Thyroid gland (tissue), 4 donors: Measurements from ENCODE around the gene LRRC4C. TPM values are rescaled to one million over a fixed set of nuclear protein-coding genes. Genes with fewer than 3 reads are reported as not detected.

Experiments
- DNase-seq, 2 donors: peaks; one replicate each; pipeline ENCODE4 v3.0.0-alpha.2; 2019
- H3K27ac ChIP-seq, 3 donors: fragments of 200-600 bp; sonication (generic); 1 replicate in 2 of 3; 2 replicates in 1 of 3; pipeline ENCODE4 v1.5.1; 2016 to 2019; ENCODE audit warnings: mild to moderate bottlenecking in 1 of 3, moderate library complexity in 1 of 3
- H3K27me3 ChIP-seq: fragments of 200-600 bp; sonication (generic); one replicate; pipeline ENCODE4 v1.5.1; 2019
- H3K36me3 ChIP-seq, 2 donors: fragments of 200-600 bp; sonication (generic); one replicate each; pipeline ENCODE4 v1.5.1; 2016 to 2019
- H3K4me1 ChIP-seq, 2 donors: fragments of 200-600 bp; sonication (generic); one replicate each; pipeline ENCODE4 v1.5.1; 2017 to 2019
- H3K4me3 ChIP-seq, 3 donors: fragments of 200-600 bp; sonication (generic); replicated peaks in 1 of 3; 1 replicate in 2 of 3; 2 replicates in 1 of 3; pipeline ENCODE4 v1.5.1; 2016; ENCODE audit warnings: mild to moderate bottlenecking in 1 of 3
- H3K9me3 ChIP-seq: fragments of 200-600 bp; sonication (generic); one replicate; pipeline ENCODE4 v1.5.1; 2017
- POLR2A ChIP-seq, 2 donors: fragments of 450-650 bp; IDR thresholded peaks; one replicate each; pipeline ENCODE4 v1.6.1; 2017; ENCODE audit warnings: antibody characterized with exemption in 2 of 2, mild to moderate bottlenecking in 2 of 2, moderate library complexity in 1 of 2
- WGBS, 2 donors: methylation state at CpG; one replicate each; pipeline ENCODE4 v1.1.5; 2017; 5-methylcytosine and 5-hydroxymethylcytosine counted together
- intact Hi-C: fragments of 100-400 bp; cut with DNase I; formaldehyde crosslinking; loops from one replicate; pipeline ENCODE4 v1.15.1; 2023
- total RNA-seq, 4 donors: library from RNA; depleted of rRNA; stranded (reverse); fragments of >200 nt; gene quantifications; one replicate each; pipeline ENCODE4 v1.2.3, GENCODE V29; 2016
- TF ChIP-seq, protein P1 (sequence below), 6 experiments: fragments of 200-600 bp in 3 of 6; fragments of 450-650 bp in 3 of 6; sonication (generic) in 3 of 6; IDR thresholded peaks; one replicate each; pipeline ENCODE4 v1.5.1; 2016 to 2019; ENCODE audit warnings: antibody characterized with exemption in 6 of 6, mild to moderate bottlenecking in 2 of 6, inconsistent platforms in 1 of 6, moderate library complexity in 1 of 6

The LRRC4C gene
- total RNA-seq, 4 donors from 2014 or later, result 4.6 to 13.9 (median 7.8) TPM

DNA sequence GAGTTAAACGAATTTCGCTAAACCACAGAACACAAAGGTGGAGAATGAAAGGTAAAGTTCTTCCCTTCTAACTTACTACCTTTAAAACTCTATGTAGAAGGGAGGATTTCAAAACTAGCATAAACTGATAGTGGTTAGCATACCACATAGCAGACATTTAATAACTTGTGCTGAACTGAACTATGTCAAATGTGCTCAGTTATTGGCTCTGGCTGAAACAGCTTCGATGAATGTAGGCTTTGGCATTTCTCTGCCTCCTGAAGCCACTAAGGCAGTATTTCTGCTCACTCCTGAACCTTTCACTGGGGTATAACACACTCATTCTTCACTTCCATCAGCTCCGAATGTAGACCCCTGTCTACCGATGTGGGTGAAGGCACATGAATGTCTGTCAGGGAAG, 1188.1 kb downstream of the LRRC4C start:
- WGBS, 2 donors, result 92 to 97% methylated on average over 5 of the region's 5 CpGs
- Histone ChIP-seq H3K27me3 (no peaks in the 10 kb centered on the region), H3K36me3 (no peaks in the 10 kb centered on the region), H3K4me1 (no peaks in the 10 kb centered on the region), H3K4me3 (no peak overlapping the region), H3K27ac (no peak overlapping the region), H3K9me3 (no peaks in the 10 kb centered on the region)
- DNase-seq, result no peak
- intact Hi-C loops, result no loop called here
- TF ChIP-seq POLR2A (IDR thresholded peaks at IDR 0.05), result no peak
- TF ChIP-seq, protein P1, sequence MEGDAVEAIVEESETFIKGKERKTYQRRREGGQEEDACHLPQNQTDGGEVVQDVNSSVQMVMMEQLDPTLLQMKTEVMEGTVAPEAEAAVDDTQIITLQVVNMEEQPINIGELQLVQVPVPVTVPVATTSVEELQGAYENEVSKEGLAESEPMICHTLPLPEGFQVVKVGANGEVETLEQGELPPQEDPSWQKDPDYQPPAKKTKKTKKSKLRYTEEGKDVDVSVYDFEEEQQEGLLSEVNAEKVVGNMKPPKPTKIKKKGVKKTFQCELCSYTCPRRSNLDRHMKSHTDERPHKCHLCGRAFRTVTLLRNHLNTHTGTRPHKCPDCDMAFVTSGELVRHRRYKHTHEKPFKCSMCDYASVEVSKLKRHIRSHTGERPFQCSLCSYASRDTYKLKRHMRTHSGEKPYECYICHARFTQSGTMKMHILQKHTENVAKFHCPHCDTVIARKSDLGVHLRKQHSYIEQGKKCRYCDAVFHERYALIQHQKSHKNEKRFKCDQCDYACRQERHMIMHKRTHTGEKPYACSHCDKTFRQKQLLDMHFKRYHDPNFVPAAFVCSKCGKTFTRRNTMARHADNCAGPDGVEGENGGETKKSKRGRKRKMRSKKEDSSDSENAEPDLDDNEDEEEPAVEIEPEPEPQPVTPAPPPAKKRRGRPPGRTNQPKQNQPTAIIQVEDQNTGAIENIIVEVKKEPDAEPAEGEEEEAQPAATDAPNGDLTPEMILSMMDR (IDR thresholded peaks at IDR 0.05), result no peak

DNA sequence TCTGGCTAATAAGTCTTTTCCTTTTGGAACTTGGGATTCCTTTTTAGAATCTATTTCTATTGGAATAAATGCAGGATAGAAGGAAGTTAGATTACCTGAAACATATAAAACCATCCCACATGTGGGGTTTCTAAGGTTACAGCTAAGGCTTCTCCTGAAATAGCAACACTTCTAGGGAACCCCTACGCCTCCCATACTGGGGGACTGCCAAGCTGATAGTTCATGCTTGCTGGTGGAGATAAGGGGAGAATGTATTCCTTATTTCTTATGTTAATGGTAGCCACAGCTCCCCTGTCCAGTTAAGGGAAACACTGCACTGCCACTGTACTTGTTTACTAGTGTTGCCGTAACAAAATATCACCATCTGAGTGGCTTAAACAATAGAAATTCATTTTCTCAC, 1189.6 kb downstream of the LRRC4C start:
- Histone ChIP-seq H3K9me3 (no peaks in the 10 kb centered on the region), H3K27ac (no peak overlapping the region), H3K4me3 (no peak overlapping the region), H3K27me3 (no peaks in the 10 kb centered on the region), H3K4me1 (no peaks in the 10 kb centered on the region), H3K36me3 (no peaks in the 10 kb centered on the region)
- DNase-seq, result no peak
- TF ChIP-seq, protein P1 (IDR thresholded peaks at IDR 0.05), result no peak
- TF ChIP-seq POLR2A (IDR thresholded peaks at IDR 0.05), result no peak
- intact Hi-C loops, result no loop called here
- 85 to 89% methylated on average over 2 of the region's 2 CpGs for WGBS, 2 donors

DNA sequence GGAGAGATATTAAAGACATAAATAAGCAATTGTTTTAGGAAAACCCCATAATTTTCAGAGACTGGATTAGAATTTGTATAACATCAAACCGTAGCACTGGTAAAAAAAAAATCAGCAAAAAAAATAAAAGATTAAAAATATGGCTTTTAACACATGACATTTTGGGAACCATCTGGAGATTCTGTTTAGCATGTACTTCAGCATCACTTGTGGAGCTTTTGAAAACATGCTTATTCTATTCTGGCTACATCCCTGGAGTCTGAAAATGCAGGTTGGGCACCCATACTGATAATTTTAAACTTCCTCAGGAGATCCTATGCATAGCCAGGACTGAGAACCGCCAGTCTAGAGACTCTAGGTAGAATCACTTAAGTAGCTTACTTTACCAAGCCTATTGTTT, 1190.9 kb downstream of the LRRC4C start:
- no peaks in the 10 kb centered on the region for H3K27me3 ChIP-seq
- H3K27ac ChIP-seq, result no peak overlapping the region
- 85 to 89% methylated on average over 2 of the region's 2 CpGs for WGBS, 2 donors
- no peaks in the 10 kb centered on the region for H3K36me3 ChIP-seq
- H3K9me3 ChIP-seq, result no peaks in the 10 kb centered on the region
- intact Hi-C loops, result no loop called here
- no peak overlapping the region for H3K4me3 ChIP-seq
- TF ChIP-seq, protein P1 (IDR thresholded peaks at IDR 0.05), result no peak
- TF ChIP-seq POLR2A (IDR thresholded peaks at IDR 0.05), result no peak
- H3K4me1 ChIP-seq, result no peaks in the 10 kb centered on the region
- no peak for DNase-seq

DNA sequence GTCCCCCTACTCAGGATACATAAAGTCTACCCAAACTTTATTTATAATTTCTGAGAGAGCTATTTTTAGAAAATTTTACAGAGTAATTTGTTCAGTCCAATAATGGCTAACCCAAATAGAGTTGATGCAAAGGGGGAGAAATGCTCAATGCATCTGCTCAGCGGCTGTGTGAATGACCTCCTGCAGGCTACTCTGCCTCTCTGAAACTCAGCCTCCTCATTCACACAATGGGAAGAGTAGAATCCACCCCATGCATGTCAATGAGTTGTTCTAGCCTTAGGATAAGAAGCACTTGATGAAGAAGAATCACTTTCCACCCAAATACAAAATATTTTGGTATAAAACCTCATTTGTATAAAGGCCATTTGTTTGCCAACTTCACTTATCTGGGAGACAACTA, 1204.0 kb downstream of the LRRC4C start:
- H3K9me3 ChIP-seq, result no peaks in the 10 kb centered on the region
- TF ChIP-seq, protein P1 (IDR thresholded peaks at IDR 0.05), result no peak
- TF ChIP-seq POLR2A (IDR thresholded peaks at IDR 0.05), result no peak
- H3K4me3 ChIP-seq, result no peak overlapping the region
- no peaks in the 10 kb centered on the region for H3K4me1 ChIP-seq
- H3K36me3 ChIP-seq, result no peaks in the 10 kb centered on the region
- intact Hi-C loops, result no loop called here
- no peaks in the 10 kb centered on the region for H3K27me3 ChIP-seq
- DNase-seq, result no peak
- 64 to 72% methylated on average over 1 of the region's 1 CpG for WGBS, 2 donors
- H3K27ac ChIP-seq, result no peak overlapping the region

DNA sequence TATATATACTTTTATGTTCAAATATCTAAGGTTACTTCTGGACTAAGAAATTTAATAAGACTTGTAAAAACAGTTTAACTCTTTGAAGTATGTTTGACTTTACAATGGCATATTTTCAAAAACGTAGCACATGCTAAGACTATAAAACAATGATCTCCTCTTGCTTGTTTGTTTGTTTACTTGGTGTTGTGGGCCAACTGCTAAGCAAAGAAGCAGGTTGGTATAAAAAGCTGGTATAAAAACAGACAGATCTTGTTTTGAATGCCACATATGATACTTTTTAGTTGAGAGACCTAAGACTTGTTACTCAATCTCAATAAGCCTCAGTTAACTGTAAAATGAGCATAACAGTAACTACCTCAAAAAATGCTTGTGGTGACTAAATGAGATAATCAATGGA, 1206.3 kb downstream of the LRRC4C start:
- TF ChIP-seq POLR2A (IDR thresholded peaks at IDR 0.05), result no peak
- TF ChIP-seq, protein P1 (IDR thresholded peaks at IDR 0.05), result no peak
- WGBS, 2 donors, result 88 to 91% methylated on average over 1 of the region's 1 CpG

More for the DNA sequence above, 1206.3 kb downstream of the LRRC4C start:
- no peaks in the 10 kb centered on the region for H3K27me3 ChIP-seq
- no peaks in the 10 kb centered on the region for H3K9me3 ChIP-seq
- intact Hi-C loops, result no loop called here
- H3K4me3 ChIP-seq, result no peak overlapping the region
- no peak for DNase-seq
- H3K27ac ChIP-seq, result no peak overlapping the region
- H3K4me1 ChIP-seq, result no peaks in the 10 kb centered on the region
- H3K36me3 ChIP-seq, result no peaks in the 10 kb centered on the region
